ENCODE results near the gene CASP9.
"Not testable (repeated sequence)": the region's sequence is repeated elsewhere in the genome, so short reads cannot be mapped to it uniquely, and the experiment has no call there.

Gene CASP9

GRCh38 chr1:15479654-15480347 lies 44.2 kb downstream of the CASP9 start:
- Histone ChIP-seq H3K4me3 (no peak overlapping the region), H3K4me1 (no peaks in the 10 kb centered on the region; the same call in none of the 2 replicates), H3K27me3 (ENCODE audit: low read depth) (no peaks in the 10 kb centered on the region), H3K9me3 (no peaks in the 10 kb centered on the region), H3K36me3 (replicated peaks) (no peaks in the 10 kb centered on the region)
- DNase-seq (ENCODE audit: low spot score in 2 of 2) = no peak
- in situ Hi-C loops (cut with MboI; ENCODE audit: low sequenced_read_pairs) = no loop called here

GRCh38 chr1:15477646-15478212 lies 46.3 kb downstream of the CASP9 start:
- no peak overlapping the region for H3K4me3 ChIP-seq
- no peak for DNase-seq (ENCODE audit: low spot score in 2 of 2)
- no peaks in the 10 kb centered on the region for H3K27me3 ChIP-seq (ENCODE audit: low read depth)
- in situ Hi-C loops (cut with MboI; ENCODE audit: low sequenced_read_pairs) = no loop called here
- no peaks in the 10 kb centered on the region; the same call in none of the 2 replicates for H3K4me1 ChIP-seq
- H3K36me3 ChIP-seq (replicated peaks) = no peaks in the 10 kb centered on the region
- no peaks in the 10 kb centered on the region for H3K9me3 ChIP-seq

GRCh38 chr1:15476927-15477326 lies 47.1 kb downstream of the CASP9 start:
- Histone ChIP-seq H3K4me1 (no peaks in the 10 kb centered on the region; the same call in none of the 2 replicates), H3K4me3 (no peak overlapping the region), H3K36me3 (replicated peaks) (no peaks in the 10 kb centered on the region), H3K9me3 (no peaks in the 10 kb centered on the region), H3K27me3 (ENCODE audit: low read depth) (no peaks in the 10 kb centered on the region)
- in situ Hi-C loops (cut with MboI; ENCODE audit: low sequenced_read_pairs) = no loop called here
- no peak for DNase-seq (ENCODE audit: low spot score in 2 of 2)

GRCh38 chr1:15475752-15476314 lies 48.2 kb downstream of the CASP9 start, which contains the start of gene CELA2B:
TSS of gene CELA2B (plus strand) at chr1:15476104. CDS start at chr1:15476126, 22 bp downstream.
- DNase-seq (ENCODE audit: low spot score in 2 of 2) = no peak
- H3K4me3 ChIP-seq = no peak within 1 kb of the TSS
- H3K4me1 ChIP-seq = no peaks in the 10 kb centered on the region; the same call in none of the 2 replicates
- in situ Hi-C loops (cut with MboI; ENCODE audit: low sequenced_read_pairs) = no loop called here
- no peaks in the 10 kb centered on the region for H3K27me3 ChIP-seq (ENCODE audit: low read depth)
- no peaks in the 10 kb centered on the region for H3K36me3 ChIP-seq (replicated peaks)
- H3K9me3 ChIP-seq = no peaks in the 10 kb centered on the region

GRCh38 chr1:15472587-15472986 lies 51.4 kb downstream of the CASP9 start:
- Histone ChIP-seq H3K27me3 (ENCODE audit: low read depth) (no peaks in the 10 kb centered on the region), H3K9me3 (no peaks in the 10 kb centered on the region), H3K36me3 (replicated peaks) (no peaks in the 10 kb centered on the region), H3K4me3 (no peak overlapping the region), H3K4me1 (no peaks in the 10 kb centered on the region; the same call in none of the 2 replicates)
- no peak for DNase-seq (ENCODE audit: low spot score in 2 of 2)
- in situ Hi-C loops (cut with MboI; ENCODE audit: low sequenced_read_pairs) = no loop called here

- not testable (repeated sequence) for DNase-seq (ENCODE audit: low spot score in 2 of 2)
These were observed 52.3 kb downstream of the CASP9 start for GRCh38 chr1:15471723-15472122.

GRCh38 chr1:15471067-15471466 lies 52.9 kb downstream of the CASP9 start:
- H3K9me3 ChIP-seq; in situ Hi-C loops (cut with MboI; ENCODE audit: low sequenced_read_pairs); H3K36me3 ChIP-seq (replicated peaks); H3K4me1 ChIP-seq; DNase-seq (ENCODE audit: low spot score in 2 of 2); H3K4me3 ChIP-seq; H3K27me3 ChIP-seq (ENCODE audit: low read depth): not testable (repeated sequence)

More at GRCh38 chr1:15471723-15472122, 52.3 kb downstream of the CASP9 start:
- in situ Hi-C loops (cut with MboI; ENCODE audit: low sequenced_read_pairs); H3K36me3 ChIP-seq (replicated peaks); H3K4me3 ChIP-seq; H3K27me3 ChIP-seq (ENCODE audit: low read depth); H3K4me1 ChIP-seq; H3K9me3 ChIP-seq: not testable (repeated sequence)

- H3K4me1 ChIP-seq; H3K36me3 ChIP-seq (replicated peaks); H3K9me3 ChIP-seq; H3K27me3 ChIP-seq (ENCODE audit: low read depth); in situ Hi-C loops (cut with MboI; ENCODE audit: low sequenced_read_pairs); H3K4me3 ChIP-seq; DNase-seq (ENCODE audit: low spot score in 2 of 2): not testable (repeated sequence)
These were observed 54.1 kb downstream of the CASP9 start for GRCh38 chr1:15469821-15470448.

GRCh38 chr1:15469361-15469760 lies 54.7 kb downstream of the CASP9 start:
- no peak for DNase-seq (ENCODE audit: low spot score in 2 of 2)
- no peaks in the 10 kb centered on the region for H3K9me3 ChIP-seq
- H3K27me3 ChIP-seq (ENCODE audit: low read depth) = no peaks in the 10 kb centered on the region
- no peaks in the 10 kb centered on the region for H3K4me1 ChIP-seq
- H3K4me3 ChIP-seq = no peak overlapping the region
- H3K36me3 ChIP-seq (replicated peaks) = no peaks in the 10 kb centered on the region
- in situ Hi-C loops (cut with MboI; ENCODE audit: low sequenced_read_pairs) = no loop called here

GRCh38 chr1:15468145-15468544 lies 55.9 kb downstream of the CASP9 start:
- H3K36me3 ChIP-seq (replicated peaks) = no peaks in the 10 kb centered on the region
- no peaks in the 10 kb centered on the region for H3K27me3 ChIP-seq (ENCODE audit: low read depth)
- no peaks in the 10 kb centered on the region for H3K9me3 ChIP-seq
- in situ Hi-C loops (cut with MboI; ENCODE audit: low sequenced_read_pairs) = no loop called here
- no peak overlapping the region for H3K4me3 ChIP-seq
- H3K4me1 ChIP-seq = no peaks in the 10 kb centered on the region
- no peak for DNase-seq (ENCODE audit: low spot score in 2 of 2)

GRCh38 chr1:15466955-15467625 lies 56.9 kb downstream of the CASP9 start:
- in situ Hi-C loops (cut with MboI; ENCODE audit: low sequenced_read_pairs); H3K4me1 ChIP-seq; H3K4me3 ChIP-seq; H3K27me3 ChIP-seq (ENCODE audit: low read depth); H3K9me3 ChIP-seq; DNase-seq (ENCODE audit: low spot score in 2 of 2); H3K36me3 ChIP-seq (replicated peaks): not testable (repeated sequence)

- Histone ChIP-seq H3K4me1 (no peaks in the 10 kb centered on the region), H3K4me3 (no peak overlapping the region), H3K9me3 (no peaks in the 10 kb centered on the region), H3K36me3 (replicated peaks) (no peaks in the 10 kb centered on the region), H3K27me3 (ENCODE audit: low read depth) (no peaks in the 10 kb centered on the region)
- in situ Hi-C loops (cut with MboI; ENCODE audit: low sequenced_read_pairs) = no loop called here
- no peak for DNase-seq (ENCODE audit: low spot score in 2 of 2)
These were observed 58.3 kb downstream of the CASP9 start for GRCh38 chr1:15465674-15466073.

- H3K27me3 ChIP-seq (ENCODE audit: low read depth); DNase-seq (ENCODE audit: low spot score in 2 of 2); H3K9me3 ChIP-seq; H3K4me1 ChIP-seq; in situ Hi-C loops (cut with MboI; ENCODE audit: low sequenced_read_pairs); H3K4me3 ChIP-seq; H3K36me3 ChIP-seq (replicated peaks): not testable (repeated sequence)
These were observed 60.1 kb downstream of the CASP9 start for GRCh38 chr1:15463926-15464322.

All from HAP-1 (cell line).